Measurements from ENCODE around the gene TNFRSF1A.

TNFRSF1A gene

GRCh38 chr12:6375269-6376078, 33.6 kb upstream of the TNFRSF1A start, which contains the start of gene SCNN1A:
Gene SCNN1A (minus strand): TSS chr12:6375563. CDS start chr12:6374783, 780 bp downstream.
- Histone ChIP-seq H3K79me2 (ENCODE audit: control insufficient read depth, low read length) (no peaks in the 10 kb centered on the region), H3K4me1 (ENCODE audit: control insufficient read depth, low read length) (peaks cover 7% of the 10 kb centered on the region; the same call in 1 of the 2 replicates), H3K27me3 (ENCODE audit: control insufficient read depth, low read length) (peaks cover 46% of the 10 kb centered on the region), H3K36me3 (ENCODE audit: control insufficient read depth, low read length) (no peaks in the 10 kb centered on the region), H3K4me2 (ENCODE audit: low read length) (no peak within 1 kb of the TSS), H3F3A (ENCODE audit: control insufficient read depth, insufficient read depth) (no peaks in the 10 kb centered on the region), H3K27ac (ENCODE audit: low read depth, low read length) (no peak within 1 kb of the TSS), H3K4me3 (ENCODE audit: low read length) (no peak within 1 kb of the TSS), H4K20me1 (ENCODE audit: control insufficient read depth, insufficient read depth, low read depth, low read length) (no peaks in the 10 kb centered on the region), H3K9me3 (ENCODE audit: control insufficient read depth, insufficient read depth, low read length) (no peaks in the 10 kb centered on the region), H3K9me2 (replicated peaks; ENCODE audit: control insufficient read depth, low read length) (no peaks in the 10 kb centered on the region)
- TF ChIP-seq CTCF (IDR thresholded peaks at IDR 0.05; ENCODE audit: low read depth, low read length, poor library complexity, severe bottlenecking) (no peak), EZH2phosphoT487 (IDR thresholded peaks at IDR 0.05; ENCODE audit: borderline replicate concordance, low read length) (no peak)

GRCh38 chr12:6374786-6375160, 32.9 kb upstream of the TNFRSF1A start:
- no peaks in the 10 kb centered on the region for H3K9me2 ChIP-seq (replicated peaks; ENCODE audit: control insufficient read depth, low read length)
- H3K27ac ChIP-seq (ENCODE audit: low read depth, low read length): no peak overlapping the region
- no peaks in the 10 kb centered on the region for H4K20me1 ChIP-seq (ENCODE audit: control insufficient read depth, insufficient read depth, low read depth, low read length)
- no peaks in the 10 kb centered on the region for H3F3A ChIP-seq (ENCODE audit: control insufficient read depth, insufficient read depth)
- no peaks in the 10 kb centered on the region for H3K36me3 ChIP-seq (ENCODE audit: control insufficient read depth, low read length)
- peaks cover 40% of the 10 kb centered on the region for H3K27me3 ChIP-seq (ENCODE audit: control insufficient read depth, low read length)
- peaks cover 7% of the 10 kb centered on the region; the same call in 1 of the 2 replicates for H3K4me1 ChIP-seq (ENCODE audit: control insufficient read depth, low read length)
- no peak for TF ChIP-seq CTCF (IDR thresholded peaks at IDR 0.05; ENCODE audit: low read depth, low read length, poor library complexity, severe bottlenecking)
- TF ChIP-seq EZH2phosphoT487 (IDR thresholded peaks at IDR 0.05; ENCODE audit: borderline replicate concordance, low read length): no peak
- H3K9me3 ChIP-seq (ENCODE audit: control insufficient read depth, insufficient read depth, low read length): no peaks in the 10 kb centered on the region
- no peak overlapping the region for H3K4me2 ChIP-seq (ENCODE audit: low read length)
- no peak overlapping the region for H3K4me3 ChIP-seq (ENCODE audit: low read length)
- H3K79me2 ChIP-seq (ENCODE audit: control insufficient read depth, low read length): no peaks in the 10 kb centered on the region

- no peak overlapping the region for H3K4me3 ChIP-seq (ENCODE audit: low read length)
- TF ChIP-seq CTCF (IDR thresholded peaks at IDR 0.05; ENCODE audit: low read depth, low read length, poor library complexity, severe bottlenecking): no peak
- TF ChIP-seq EZH2phosphoT487 (IDR thresholded peaks at IDR 0.05; ENCODE audit: borderline replicate concordance, low read length): no peak
- no peak overlapping the region for H3K27ac ChIP-seq (ENCODE audit: low read depth, low read length)
- no peaks in the 10 kb centered on the region for H3F3A ChIP-seq (ENCODE audit: control insufficient read depth, insufficient read depth)
- no peak overlapping the region for H3K4me2 ChIP-seq (ENCODE audit: low read length)
- no peaks in the 10 kb centered on the region for H3K9me2 ChIP-seq (replicated peaks; ENCODE audit: control insufficient read depth, low read length)
- H3K79me2 ChIP-seq (ENCODE audit: control insufficient read depth, low read length): no peaks in the 10 kb centered on the region
- no peaks in the 10 kb centered on the region for H3K36me3 ChIP-seq (ENCODE audit: control insufficient read depth, low read length)
- no peaks in the 10 kb centered on the region for H4K20me1 ChIP-seq (ENCODE audit: control insufficient read depth, insufficient read depth, low read depth, low read length)
- H3K27me3 ChIP-seq (ENCODE audit: control insufficient read depth, low read length): peaks cover 40% of the 10 kb centered on the region
- H3K4me1 ChIP-seq (ENCODE audit: control insufficient read depth, low read length): peaks cover 7% of the 10 kb centered on the region; the same call in 1 of the 2 replicates
- no peaks in the 10 kb centered on the region for H3K9me3 ChIP-seq (ENCODE audit: control insufficient read depth, insufficient read depth, low read length)
These were observed 32.3 kb upstream of the TNFRSF1A start for GRCh38 chr12:6374028-6374785.

Data from DOHH2 (cell line).